Measurements from ENCODE around the gene RCN1. TPM values are rescaled to one million over a fixed set of nuclear protein-coding genes. Genes with fewer than 3 reads are reported as not detected.

Gene RCN1
- total RNA-seq (82.0 TPM), polyA plus RNA-seq (ENCODE audit: insufficient read depth, low read depth, low replicate concordance) (85.0 TPM)
- long read RNA-seq, donor 1, transcript RCN1-201 (6 exons, 2,572 nt) = major isoform, 46 of 48 reads
- long read RNA-seq, donor 1, partial matches to known transcripts = 0 of 48 reads
- long read RNA-seq, donor 1, other reads (novel, unspliced or antisense) = 0 of 48 reads
- long read RNA-seq, donor 2, transcript RCN1-201 (6 exons, 2,572 nt) = major isoform, 57 of 67 reads
- long read RNA-seq, donor 2, partial matches to known transcripts = 5 of 67 reads
- long read RNA-seq, donor 2, other reads (novel, unspliced or antisense) = 0 of 67 reads
- long read RNA-seq, donor 3, transcript RCN1-201 (6 exons, 2,572 nt) = major isoform, 50 of 55 reads
- long read RNA-seq, donor 3, partial matches to known transcripts = 0 of 55 reads
- long read RNA-seq, donor 3, other reads (novel, unspliced or antisense) = 0 of 55 reads
- long read RNA-seq, donor 4, transcript RCN1-201 (6 exons, 2,572 nt) = major isoform, 46 of 48 reads
- long read RNA-seq, donor 4, partial matches to known transcripts = 0 of 48 reads
- long read RNA-seq, donor 4, other reads (novel, unspliced or antisense) = 0 of 48 reads
- long read RNA-seq, donor 5, partial matches to known transcripts = 0 of 1 reads
- long read RNA-seq, donor 5, other reads (novel, unspliced or antisense) = 0 of 1 reads
- long read RNA-seq, donor 6, transcript RCN1-201 (6 exons, 2,572 nt) = major isoform, 34 of 37 reads
- long read RNA-seq, donor 6, partial matches to known transcripts = 0 of 37 reads
- long read RNA-seq, donor 6, other reads (novel, unspliced or antisense) = 0 of 37 reads
- long read RNA-seq, donor 7, transcript RCN1-201 (6 exons, 2,572 nt) = major isoform, 114 of 120 reads
- long read RNA-seq, donor 7, partial matches to known transcripts = 0 of 120 reads
- long read RNA-seq, donor 7, other reads (novel, unspliced or antisense) = 5 of 120 reads
- long read RNA-seq, donor 8, transcript RCN1-201 (6 exons, 2,572 nt) = major isoform, 42 of 60 reads
- long read RNA-seq, donor 8, transcript RCN1-207 (5 exons, 2,416 nt) = minor isoform, 5 of 60 reads
- long read RNA-seq, donor 8, partial matches to known transcripts = 11 of 60 reads
- long read RNA-seq, donor 8, other reads (novel, unspliced or antisense) = 0 of 60 reads
- long read RNA-seq, donor 9, transcript RCN1-201 (6 exons, 2,572 nt) = major isoform, 33 of 34 reads
- long read RNA-seq, donor 9, partial matches to known transcripts = 0 of 34 reads
- long read RNA-seq, donor 9, other reads (novel, unspliced or antisense) = 0 of 34 reads
- long read RNA-seq, donor 10, transcript RCN1-201 (6 exons, 2,572 nt) = major isoform, 46 of 52 reads
- long read RNA-seq, donor 10, partial matches to known transcripts = 0 of 52 reads
- long read RNA-seq, donor 10, other reads (novel, unspliced or antisense) = 0 of 52 reads

DNA sequence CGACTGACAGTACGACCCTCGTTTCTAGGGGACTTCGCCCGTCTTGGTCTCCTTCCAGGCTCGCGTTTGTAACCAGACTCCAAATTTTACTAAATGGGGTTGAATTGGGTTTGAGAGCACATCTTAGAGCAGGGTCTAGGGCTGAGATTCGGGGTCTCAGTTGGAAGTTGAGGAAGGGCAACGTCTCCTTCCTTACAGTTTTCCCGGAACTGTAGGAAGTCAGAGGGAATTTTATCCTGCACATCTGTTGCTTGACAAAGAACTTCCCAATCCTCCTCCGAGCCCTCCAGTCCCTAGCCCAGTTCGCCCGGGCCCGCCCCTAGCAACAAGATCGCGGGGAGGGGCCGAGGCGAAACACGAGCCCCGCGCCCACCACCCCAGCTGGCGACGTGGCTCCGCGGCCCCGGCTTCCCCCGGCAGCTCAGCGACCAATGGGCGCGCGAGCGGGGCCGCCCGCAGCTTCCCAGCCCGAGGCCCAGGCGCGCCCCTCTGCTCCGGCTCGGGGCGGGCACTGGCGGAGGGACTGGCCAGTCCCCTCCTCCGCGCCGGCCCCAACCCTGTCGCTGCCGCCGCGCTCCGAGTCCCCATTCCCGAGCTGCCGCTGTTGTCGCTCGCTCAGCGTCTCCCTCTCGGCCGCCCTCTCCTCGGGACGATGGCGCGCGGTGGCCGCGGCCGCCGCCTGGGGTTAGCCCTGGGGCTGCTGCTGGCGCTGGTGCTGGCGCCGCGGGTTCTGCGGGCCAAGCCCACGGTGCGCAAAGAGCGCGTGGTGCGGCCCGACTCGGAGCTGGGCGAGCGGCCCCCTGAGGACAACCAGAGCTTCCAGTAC is at the start of gene RCN1:
RCN1 (plus strand) TSS at position 530 of the 826 bp plus-strand sequence; CDS start at position 653, 123 bp downstream.
- intact Hi-C loops (cut with DNase I) = no loop called here
- peak; percentile 90 to 97 (median 94) for DNase-seq
- Histone ChIP-seq H3K9ac (ENCODE audit: low read length in 3 of 3) (peak within 1 kb of the TSS; percentile 4 to 88 (median 77)), H3K36me3 (ENCODE audit: control insufficient read depth in 2 of 3, insufficient read depth in 3 of 3, low read length in 3 of 3) (no peaks in the 10 kb centered on the region), H3K9me3 (ENCODE audit: control insufficient read depth in 2 of 3, insufficient read depth in 1 of 3, low read length in 3 of 3) (no peaks in the 10 kb centered on the region), H3K4me1 (ENCODE audit: control insufficient read depth in 2 of 3, insufficient read depth in 2 of 3, low read depth in 1 of 3, low read length in 3 of 3) (peaks cover 0 to 4% (median 2%) of the 10 kb centered on the region in 3 donors), H3K4me3 (ENCODE audit: low read length in 3 of 3) (peak within 1 kb of the TSS; percentile 58 to 83 (median 76)), H3K27ac (ENCODE audit: low read depth in 2 of 2, low read length in 2 of 2) (peak within 1 kb of the TSS; percentile 77 to 86), H3K27me3 (ENCODE audit: control insufficient read depth, insufficient read depth, low read length) (no peaks in the 10 kb centered on the region)
- TF ChIP-seq, protein P1, sequence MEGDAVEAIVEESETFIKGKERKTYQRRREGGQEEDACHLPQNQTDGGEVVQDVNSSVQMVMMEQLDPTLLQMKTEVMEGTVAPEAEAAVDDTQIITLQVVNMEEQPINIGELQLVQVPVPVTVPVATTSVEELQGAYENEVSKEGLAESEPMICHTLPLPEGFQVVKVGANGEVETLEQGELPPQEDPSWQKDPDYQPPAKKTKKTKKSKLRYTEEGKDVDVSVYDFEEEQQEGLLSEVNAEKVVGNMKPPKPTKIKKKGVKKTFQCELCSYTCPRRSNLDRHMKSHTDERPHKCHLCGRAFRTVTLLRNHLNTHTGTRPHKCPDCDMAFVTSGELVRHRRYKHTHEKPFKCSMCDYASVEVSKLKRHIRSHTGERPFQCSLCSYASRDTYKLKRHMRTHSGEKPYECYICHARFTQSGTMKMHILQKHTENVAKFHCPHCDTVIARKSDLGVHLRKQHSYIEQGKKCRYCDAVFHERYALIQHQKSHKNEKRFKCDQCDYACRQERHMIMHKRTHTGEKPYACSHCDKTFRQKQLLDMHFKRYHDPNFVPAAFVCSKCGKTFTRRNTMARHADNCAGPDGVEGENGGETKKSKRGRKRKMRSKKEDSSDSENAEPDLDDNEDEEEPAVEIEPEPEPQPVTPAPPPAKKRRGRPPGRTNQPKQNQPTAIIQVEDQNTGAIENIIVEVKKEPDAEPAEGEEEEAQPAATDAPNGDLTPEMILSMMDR (IDR thresholded peaks at IDR 0.05; ENCODE audit: borderline replicate concordance, extremely low read depth, insufficient read depth) = no peak
- FAIRE-seq = no peak

GRCh38 chr11:32043737-32044136 is 47.1 kb upstream of the RCN1 start:
- Histone ChIP-seq H3K9me3 (ENCODE audit: control insufficient read depth in 2 of 3, insufficient read depth in 1 of 3, low read length in 3 of 3) (no peaks in the 10 kb centered on the region), H3K9ac (ENCODE audit: low read length in 3 of 3) (no peak overlapping the region), H3K4me3 (ENCODE audit: low read length in 3 of 3) (no peak overlapping the region), H3K27ac (ENCODE audit: low read depth in 2 of 2, low read length in 2 of 2) (no peak overlapping the region), H3K4me1 (ENCODE audit: control insufficient read depth in 2 of 3, insufficient read depth in 2 of 3, low read depth in 1 of 3, low read length in 3 of 3) (no peaks in the 10 kb centered on the region), H3K27me3 (ENCODE audit: control insufficient read depth, insufficient read depth, low read length) (no peaks in the 10 kb centered on the region), H3K36me3 (ENCODE audit: control insufficient read depth in 2 of 3, insufficient read depth in 3 of 3, low read length in 3 of 3) (no peaks in the 10 kb centered on the region)
- FAIRE-seq (no peak), DNase-seq (no peak)
- intact Hi-C loops (cut with DNase I) = no loop called here
- TF ChIP-seq, protein P1 (IDR thresholded peaks at IDR 0.05; ENCODE audit: borderline replicate concordance, extremely low read depth, insufficient read depth) = no peak

All from kidney (tissue), 22 donors.